DMS114 treated with DMSO at 0.1 percent for 48 hours (cell line): ENCODE measurements around the gene RERE.
"Not testable (repeated sequence)": the region's sequence is repeated elsewhere in the genome, so short reads cannot be mapped to it uniquely, and the experiment has no call there.

Experiments
- DNase-seq: peaks from one replicate; lab custom pipeline; 2025; ENCODE audit not compliant: unreplicated experiment; lab: John Stamatoyannopoulos, UW

Gene RERE

GRCh38 chr1:8695442-8695841 lies 122.0 kb downstream of the RERE start:
- not testable (repeated sequence) for DNase-seq

- no peak for DNase-seq
Observed at GRCh38 chr1:8693107-8693506, 124.3 kb downstream of the RERE start.

- no peak for DNase-seq
Observed at GRCh38 chr1:8691662-8692061, 125.8 kb downstream of the RERE start.

GRCh38 chr1:8690253-8690525 lies 127.3 kb downstream of the RERE start:
- DNase-seq, result no peak

- DNase-seq, result no peak
Observed at GRCh38 chr1:8689431-8690252, 127.8 kb downstream of the RERE start.

- DNase-seq, result no peak
Observed at GRCh38 chr1:8687538-8687937, 129.9 kb downstream of the RERE start.

- no peak for DNase-seq
Observed at GRCh38 chr1:8687039-8687438, 130.4 kb downstream of the RERE start.

GRCh38 chr1:8685463-8685862 lies 132.0 kb downstream of the RERE start:
- no peak for DNase-seq

- no peak for DNase-seq
Observed at GRCh38 chr1:8684590-8684989, 132.8 kb downstream of the RERE start.

GRCh38 chr1:8682573-8682972 lies 134.9 kb downstream of the RERE start:
- DNase-seq, result no peak

GRCh38 chr1:8681911-8682310 lies 135.5 kb downstream of the RERE start:
- DNase-seq, result no peak

- no peak for DNase-seq
Observed at GRCh38 chr1:8680664-8681650, 136.5 kb downstream of the RERE start.

GRCh38 chr1:8679929-8680663 lies 137.3 kb downstream of the RERE start:
- no peak for DNase-seq

- no peak for DNase-seq
Observed at GRCh38 chr1:8679395-8679800, 138.0 kb downstream of the RERE start.

GRCh38 chr1:8678673-8679394 lies 138.6 kb downstream of the RERE start:
- DNase-seq, result no peak

GRCh38 chr1:8677782-8678181 lies 139.7 kb downstream of the RERE start:
- no peak for DNase-seq

- DNase-seq, result no peak
Observed at GRCh38 chr1:8676813-8677212, 140.6 kb downstream of the RERE start.

GRCh38 chr1:8676072-8676471 lies 141.4 kb downstream of the RERE start:
- no peak for DNase-seq

- no peak for DNase-seq
Observed at GRCh38 chr1:8674912-8675311, 142.5 kb downstream of the RERE start.

GRCh38 chr1:8674481-8674880 lies 143.0 kb downstream of the RERE start:
- no peak for DNase-seq
